ENCODE data around the gene ZNF483. TPM values are rescaled to one million over a fixed set of nuclear protein-coding genes. Genes with fewer than 3 reads are reported as not detected.

The ZNF483 gene
- total RNA-seq, 2 experiments from 2014 or later = 0.06 to 3.2 TPM

- DNase-seq (ENCODE audit: low spot score) = no peak
- BruUV-seq (replicated peaks) = no TSS peak
- ChIA-PET CTCF (ENCODE audit: unreplicated experiment) (no interaction called here), POLR2A (no interaction called here)
- Histone ChIP-seq H3K4me2 (ENCODE audit: low read length) (no peak overlapping the region), H3K4me3 (ENCODE audit: low read depth, low read length, poor library complexity, severe bottlenecking) (no peak overlapping the region), H3K27ac (ENCODE audit: low read depth, low read length, poor library complexity, severe bottlenecking) (no peak overlapping the region), H3K79me2 (ENCODE audit: insufficient read depth, low read depth, low read length) (no peaks in the 10 kb centered on the region), H2AFZ (ENCODE audit: low read length) (no peak overlapping the region), H3K4me1 (ENCODE audit: insufficient read depth, low read length, poor library complexity, severe bottlenecking) (peaks cover 4% of the 10 kb centered on the region), H3K9me2 (ENCODE audit: insufficient read depth, low read length) (no peaks in the 10 kb centered on the region), H3K9me3 (ENCODE audit: low read length) (no peaks in the 10 kb centered on the region), H4K20me1 (ENCODE audit: insufficient read depth, low read length) (no peaks in the 10 kb centered on the region), H3K36me3 (ENCODE audit: insufficient read depth, low read length) (no peaks in the 10 kb centered on the region)
- TF ChIP-seq EZH2phosphoT487 (IDR thresholded peaks at IDR 0.05; ENCODE audit: borderline replicate concordance, low read depth, low read length) (no peak), CTCF (conservative IDR thresholded peaks at IDR 0.05; ENCODE audit: low read length) (no peak)
- intact Hi-C loops (cut with micrococcal nuclease; ENCODE audit: unreplicated experiment) = loop anchor here (5.0 to 10.0 kb wide), 2 partner anchors 94 to 476 kb away; no protein-coding TSS in a partner anchor
These were observed 73.7 kb downstream of the ZNF483 start for GRCh38 chr9:111598733-111599091.

- POLR2A ChIA-PET = no interaction called here
- Histone ChIP-seq H3K27ac (ENCODE audit: low read depth, low read length, poor library complexity, severe bottlenecking) (no peak within 1 kb of the TSS), H3K4me1 (ENCODE audit: insufficient read depth, low read length, poor library complexity, severe bottlenecking) (peaks cover 4% of the 10 kb centered on the region), H3K4me3 (ENCODE audit: low read depth, low read length, poor library complexity, severe bottlenecking) (no peak within 1 kb of the TSS), H4K20me1 (ENCODE audit: insufficient read depth, low read length) (no peaks in the 10 kb centered on the region), H3K79me2 (ENCODE audit: insufficient read depth, low read depth, low read length) (no peaks in the 10 kb centered on the region), H3K9me2 (ENCODE audit: insufficient read depth, low read length) (no peaks in the 10 kb centered on the region), H3K4me2 (ENCODE audit: low read length) (no peak within 1 kb of the TSS), H3K36me3 (ENCODE audit: insufficient read depth, low read length) (no peaks in the 10 kb centered on the region), H2AFZ (ENCODE audit: low read length) (no peak within 1 kb of the TSS; the same call in 1 of the 2 replicates), H3K9me3 (ENCODE audit: low read length) (no peaks in the 10 kb centered on the region)
- TF ChIP-seq CTCF (conservative IDR thresholded peaks at IDR 0.05; ENCODE audit: low read length) = no peak
- no peak for TF ChIP-seq EZH2phosphoT487 (IDR thresholded peaks at IDR 0.05; ENCODE audit: borderline replicate concordance, low read depth, low read length)
- no peak for DNase-seq (ENCODE audit: low spot score)
- BruUV-seq (replicated peaks) = no TSS peak
- intact Hi-C loops (cut with micrococcal nuclease; ENCODE audit: unreplicated experiment) = loop anchor here (5.0 to 10.0 kb wide), 2 partner anchors 93 to 475 kb away; no protein-coding TSS in a partner anchor
- CTCF ChIA-PET (ENCODE audit: unreplicated experiment) = no interaction called here
These were observed 74.3 kb downstream of the ZNF483 start, which contains the start of gene PTGR1 for GRCh38 chr9:111599092-111599954. PTGR1 (minus strand) TSS chr9:111599647; CDS start chr9:111597422, 2,225 bp downstream.

DNA sequence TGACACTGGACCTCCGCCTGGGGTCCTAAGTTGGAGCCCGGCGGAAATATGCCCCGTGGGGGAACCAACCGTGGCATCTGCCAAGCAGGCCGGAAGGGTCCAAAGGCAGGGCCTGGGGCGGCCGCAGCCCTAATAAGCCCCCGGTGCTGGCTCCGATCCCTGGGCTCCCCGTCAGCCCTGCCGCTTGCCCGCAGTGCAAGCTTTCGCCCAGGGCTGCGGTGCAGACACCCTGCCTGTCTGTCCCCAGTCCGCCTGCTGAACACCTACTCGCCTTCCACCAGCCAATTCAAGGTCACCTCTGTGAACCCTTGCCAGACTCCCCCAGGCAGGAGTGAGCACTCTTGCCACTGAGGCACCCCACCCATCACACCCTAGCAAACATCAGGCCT lies 75.0 kb downstream of the ZNF483 start:
- Histone ChIP-seq H3K36me3 (ENCODE audit: insufficient read depth, low read length) (no peaks in the 10 kb centered on the region), H4K20me1 (ENCODE audit: insufficient read depth, low read length) (no peaks in the 10 kb centered on the region), H3K4me3 (ENCODE audit: low read depth, low read length, poor library complexity, severe bottlenecking) (no peak overlapping the region), H3K9me3 (ENCODE audit: low read length) (no peaks in the 10 kb centered on the region), H3K4me1 (ENCODE audit: insufficient read depth, low read length, poor library complexity, severe bottlenecking) (peaks cover 4% of the 10 kb centered on the region), H3K9me2 (ENCODE audit: insufficient read depth, low read length) (no peaks in the 10 kb centered on the region), H2AFZ (ENCODE audit: low read length) (no peak overlapping the region), H3K79me2 (ENCODE audit: insufficient read depth, low read depth, low read length) (no peaks in the 10 kb centered on the region), H3K27ac (ENCODE audit: low read depth, low read length, poor library complexity, severe bottlenecking) (no peak overlapping the region), H3K4me2 (ENCODE audit: low read length) (no peak overlapping the region)
- POLR2A ChIA-PET = no interaction called here
- intact Hi-C loops (cut with micrococcal nuclease; ENCODE audit: unreplicated experiment) = loop anchor here (5.0 to 10.0 kb wide), 2 partner anchors 92 to 475 kb away; no protein-coding TSS in a partner anchor
- no TSS peak for BruUV-seq (replicated peaks)
- DNase-seq (ENCODE audit: low spot score) = no peak
- TF ChIP-seq EZH2phosphoT487 (IDR thresholded peaks at IDR 0.05; ENCODE audit: borderline replicate concordance, low read depth, low read length) (no peak), CTCF (conservative IDR thresholded peaks at IDR 0.05; ENCODE audit: low read length) (no peak)
- CTCF ChIA-PET (ENCODE audit: unreplicated experiment) = no interaction called here

Measured in OCI-LY7 (cell line).